Endothelial cell of umbilical vein (primary cell): ENCODE data around the gene SULT1C3. TPM values are rescaled to one million over a fixed set of nuclear protein-coding genes. Genes with fewer than 3 reads are reported as not detected.

Experiments used
- BruUV-seq: library from RNA; stranded (reverse); fragments of 400-500 nt; replicated peaks from 2 replicates; lab custom pipeline; 2021; lab: Mats Ljungman, UMichigan
- CTCF ChIA-PET: fragments of 300-600, 350-600 bp; sonication (Branson Sonifier 250); formaldehyde crosslinking; loops from one replicate; lab custom pipeline; 2021; ENCODE audit warnings: antibody characterized with exemption, inconsistent platforms; lab: Charles Lee
- POLR2A ChIA-PET: fragments of 300-600, 350-600 bp; sonication (Branson Sonifier 250); formaldehyde crosslinking; loops from one replicate; lab custom pipeline; 2021; ENCODE audit warnings: antibody characterized with exemption, inconsistent platforms; lab: Charles Lee
- DNase-seq: peaks from one replicate; pipeline ENCODE4 v3.0.0-alpha.2; 2011; ENCODE audit warnings: low read depth, low spot score
- FAIRE-seq: peaks from 2 replicates; lab custom pipeline; 2011; peaks lifted over from hg19 to GRCh38; lab: Jason Lieb, UNC
- H2AFZ ChIP-seq: 2 replicates; pipeline ENCODE4 v1.6.0; 2012; ENCODE audit warnings: low read depth, low read length, control low read depth, inconsistent platforms
- H3K27ac ChIP-seq: 2 replicates; pipeline ENCODE4 v1.5.1; 2011; ENCODE audit warnings: low read depth, mild to moderate bottlenecking, control low read depth, low read length, moderate library complexity; ENCODE audit not compliant: insufficient read depth
- H3K27me3 ChIP-seq, 2 experiments: 2 replicates each; pipeline versions ENCODE4 v1.6.0 to v1.6.1; 2011; ENCODE audit warnings: low read length in 2 of 2, mixed read lengths in 1 of 2; ENCODE audit not compliant: control insufficient read depth in 2 of 2, insufficient read depth in 2 of 2
- H3K36me3 ChIP-seq, 2 experiments: 2 replicates in 1 of 2; 3 replicates in 1 of 2; pipeline ENCODE4 v1.5.1; 2011; ENCODE audit warnings: low read length in 2 of 2, mild to moderate bottlenecking in 1 of 2, moderate library complexity in 1 of 2; ENCODE audit not compliant: control insufficient read depth in 2 of 2, insufficient read depth in 2 of 2; ENCODE audit errors: extremely low read depth in 1 of 2
- H3K4me1 ChIP-seq: 3 replicates; pipeline ENCODE4 v1.5.1; 2011; ENCODE audit warnings: mild to moderate bottlenecking, low read length; ENCODE audit not compliant: control insufficient read depth, insufficient read depth; ENCODE audit errors: extremely low read depth
- H3K4me2 ChIP-seq: 2 replicates; pipeline ENCODE4 v1.6.1; 2011; ENCODE audit warnings: low read length, control low read depth, mixed read lengths; ENCODE audit not compliant: insufficient read depth
- H3K4me3 ChIP-seq, 3 experiments: fragments of 200-600 bp in 1 of 3; sonication (generic), shearing (Covaris generic) in 1 of 3; replicated peaks in 1 of 3; 2 replicates each; pipeline ENCODE4 v1.5.1; 2011 to 2016; ENCODE audit warnings: control low read depth in 3 of 3, low read length in 3 of 3, mild to moderate bottlenecking in 2 of 3, inconsistent platforms in 1 of 3, low read depth in 1 of 3, moderate library complexity in 1 of 3; ENCODE audit not compliant: insufficient read depth in 1 of 3
- H3K79me2 ChIP-seq: 2 replicates; pipeline ENCODE4 v1.6.0; 2012; ENCODE audit warnings: low read length, inconsistent platforms; ENCODE audit not compliant: control insufficient read depth, insufficient read depth
- H3K9ac ChIP-seq: replicated peaks from 2 replicates; pipeline ENCODE3; 2011; ENCODE audit warnings: low read length, control low read depth; ENCODE audit not compliant: insufficient read depth; ENCODE audit errors: extremely low read depth
- H3K9me1 ChIP-seq: replicated peaks from 3 replicates; pipeline ENCODE4 v1.6.0; 2011; ENCODE audit warnings: mild to moderate bottlenecking, low read length; ENCODE audit not compliant: control insufficient read depth, insufficient read depth; ENCODE audit errors: extremely low read depth
- H3K9me3 ChIP-seq: replicated peaks from 2 replicates; pipeline ENCODE4 v1.5.1; 2012; ENCODE audit warnings: low read length, inconsistent platforms; ENCODE audit not compliant: control insufficient read depth, insufficient read depth
- H4K20me1 ChIP-seq: replicated peaks from 2 replicates; pipeline ENCODE3; 2011; ENCODE audit warnings: mild to moderate bottlenecking, low read length; ENCODE audit not compliant: control insufficient read depth, insufficient read depth; ENCODE audit errors: extremely low read depth
- EZH2 ChIP-seq: IDR thresholded peaks from 2 replicates; pipeline ENCODE4 v1.6.1; 2012; ENCODE audit warnings: borderline replicate concordance, low read depth, mild to moderate bottlenecking, moderate library complexity, low read length, inconsistent platforms; ENCODE audit not compliant: severe bottlenecking
- FOS ChIP-seq: IDR thresholded peaks from 2 replicates; pipeline ENCODE4 v1.6.1; 2011; ENCODE audit warnings: mild to moderate bottlenecking, low read length, moderate library complexity, borderline replicate concordance; ENCODE audit not compliant: insufficient read depth
- GATA2 ChIP-seq: IDR thresholded peaks from 2 replicates; pipeline ENCODE4 v1.7.0; 2011; ENCODE audit warnings: low read depth, mild to moderate bottlenecking, moderate library complexity, mixed read lengths, low read length; ENCODE audit not compliant: insufficient read length, insufficient read depth
- JUN ChIP-seq: IDR thresholded peaks from 2 replicates; pipeline ENCODE4 v1.6.1; 2011; ENCODE audit warnings: borderline replicate concordance, low read depth; ENCODE audit not compliant: insufficient read length, insufficient read depth
- MYC ChIP-seq: IDR thresholded peaks from one replicate; pipeline ENCODE4 v1.6.1; 2011; ENCODE audit warnings: mild to moderate bottlenecking, low read depth, low read length
- POLR2A ChIP-seq: IDR thresholded peaks from 2 replicates; pipeline ENCODE4 v1.6.1; 2012; ENCODE audit warnings: low read depth, mild to moderate bottlenecking, control low read depth, low read length
- POLR2AphosphoS5 ChIP-seq: IDR thresholded peaks from 2 replicates; pipeline ENCODE4 v1.6.1; 2012; ENCODE audit warnings: low read depth, mild to moderate bottlenecking, control low read depth, low read length, moderate library complexity; ENCODE audit not compliant: insufficient read depth
- dilution Hi-C: fragments of 300-500 bp; cut with MboI; formaldehyde crosslinking; loops from one replicate; pipeline ENCODE4 v1.15.0; 2019; ENCODE audit warnings: low sequenced_read_pairs; ENCODE audit not compliant: extremely low pct_ligation_motif_present
- intact Hi-C: fragments of 100-400 bp; cut with micrococcal nuclease; formaldehyde crosslinking; loops from one replicate; pipeline ENCODE4 v1.10.0; 2022
- polyA plus RNA-seq, 4 experiments: library from polyadenylated mRNA; depleted of rRNA in 3 of 4; stranded (reverse) in 3 of 4; unstranded in 1 of 4; fragments of >200 nt; gene quantifications; 2 replicates each; pipeline versions ENCODE4 v1.2.1 to v1.2.3, GENCODE V29; 2011 to 2012; ENCODE audit warnings: missing spikeins in 1 of 4
- total RNA-seq: library from RNA; stranded (reverse); gene quantifications from 2 replicates; pipeline ENCODE4 v1.2.3, GENCODE V29; 2021
- TF ChIP-seq, protein P1 (sequence below): IDR thresholded peaks from 2 replicates; pipeline ENCODE4 v1.6.1; 2011; ENCODE audit not compliant: insufficient read depth, insufficient read length
- TF ChIP-seq, protein P2 (sequence below), 2 donors: IDR thresholded peaks; 1 replicate in 1 of 2; 2 replicates in 1 of 2; pipeline ENCODE4 v1.5.1; 2011; ENCODE audit warnings: low read length in 2 of 2, mild to moderate bottlenecking in 2 of 2, moderate library complexity in 2 of 2, control low read depth in 1 of 2, inconsistent platforms in 1 of 2, low read depth in 1 of 2; ENCODE audit not compliant: insufficient read depth in 1 of 2; ENCODE audit errors: extremely low read depth in 1 of 2

The SULT1C3 gene
- total and polyA plus RNA-seq, 2 donors (not counting 3 experiments of a cell fraction or from before 2014, with no cell fraction given) = not detected

DNA sequence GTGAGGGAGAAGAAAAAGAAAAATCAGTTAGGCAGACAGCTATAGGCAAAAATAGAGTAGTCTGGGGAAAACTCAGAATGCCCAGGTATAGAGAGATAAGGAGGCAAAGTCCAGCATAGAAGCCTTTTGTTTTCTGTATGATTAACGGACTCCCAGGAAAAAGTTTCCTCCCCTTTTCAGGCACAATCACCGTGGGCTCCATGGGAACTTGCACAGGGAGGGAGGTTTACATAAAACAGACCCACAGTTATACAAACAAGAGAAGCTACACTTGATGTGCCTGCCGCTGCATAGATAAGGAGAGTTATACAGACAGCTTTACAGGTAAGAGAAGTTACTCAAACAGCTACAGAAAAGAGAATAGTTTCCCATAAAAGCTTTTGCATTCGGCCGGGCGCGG, 39.2 kb upstream of the SULT1C3 start:
- Histone ChIP-seq H3K9me1 (no peaks in the 10 kb centered on the region), H3K27ac (no peak overlapping the region), H3K4me2 (no peak overlapping the region), H3K4me3 (no peak overlapping the region), H3K4me1 (no peaks in the 10 kb centered on the region), H3K36me3 (no peaks in the 10 kb centered on the region), H3K27me3 (no peaks in the 10 kb centered on the region), H3K9me3 (no peaks in the 10 kb centered on the region), H3K79me2 (no peaks in the 10 kb centered on the region), H4K20me1 (no peaks in the 10 kb centered on the region), H3K9ac (no peak overlapping the region), H2AFZ (no peak overlapping the region)
- ChIA-PET POLR2A (no interaction called here), CTCF (no interaction called here)
- FAIRE-seq (no peak), DNase-seq (no peak)
- intact Hi-C loops (no loop called here), dilution Hi-C loops (no loop called here)
- no TSS peak for BruUV-seq
- TF ChIP-seq POLR2AphosphoS5 (no peak), JUN (no peak), MYC (no peak), POLR2A (no peak), FOS (no peak), EZH2 (no peak), GATA2 (no peak)
- TF ChIP-seq, protein P1, sequence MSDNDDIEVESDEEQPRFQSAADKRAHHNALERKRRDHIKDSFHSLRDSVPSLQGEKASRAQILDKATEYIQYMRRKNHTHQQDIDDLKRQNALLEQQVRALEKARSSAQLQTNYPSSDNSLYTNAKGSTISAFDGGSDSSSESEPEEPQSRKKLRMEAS = no peak
- TF ChIP-seq, protein P2, sequence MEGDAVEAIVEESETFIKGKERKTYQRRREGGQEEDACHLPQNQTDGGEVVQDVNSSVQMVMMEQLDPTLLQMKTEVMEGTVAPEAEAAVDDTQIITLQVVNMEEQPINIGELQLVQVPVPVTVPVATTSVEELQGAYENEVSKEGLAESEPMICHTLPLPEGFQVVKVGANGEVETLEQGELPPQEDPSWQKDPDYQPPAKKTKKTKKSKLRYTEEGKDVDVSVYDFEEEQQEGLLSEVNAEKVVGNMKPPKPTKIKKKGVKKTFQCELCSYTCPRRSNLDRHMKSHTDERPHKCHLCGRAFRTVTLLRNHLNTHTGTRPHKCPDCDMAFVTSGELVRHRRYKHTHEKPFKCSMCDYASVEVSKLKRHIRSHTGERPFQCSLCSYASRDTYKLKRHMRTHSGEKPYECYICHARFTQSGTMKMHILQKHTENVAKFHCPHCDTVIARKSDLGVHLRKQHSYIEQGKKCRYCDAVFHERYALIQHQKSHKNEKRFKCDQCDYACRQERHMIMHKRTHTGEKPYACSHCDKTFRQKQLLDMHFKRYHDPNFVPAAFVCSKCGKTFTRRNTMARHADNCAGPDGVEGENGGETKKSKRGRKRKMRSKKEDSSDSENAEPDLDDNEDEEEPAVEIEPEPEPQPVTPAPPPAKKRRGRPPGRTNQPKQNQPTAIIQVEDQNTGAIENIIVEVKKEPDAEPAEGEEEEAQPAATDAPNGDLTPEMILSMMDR (IDR thresholded peaks at IDR 0.05; ENCODE audit: extremely low read depth in 1 of 2, insufficient read depth in 1 of 2, low read depth in 1 of 2, low read length in 2 of 2) = no peak
